GM18520 (cell line): ENCODE data around the gene DPEP1.

Experiments
- ATAC-seq: cut with Tn5 transposase; IDR thresholded peaks from one replicate; pipeline ENCODE4 v1.9.1; 2021; ENCODE audit not compliant: unreplicated experiment

Gene DPEP1

GRCh38 chr16:89678258-89678657 lies 64.8 kb downstream of the DPEP1 start:
- ATAC-seq = no peak

DNA sequence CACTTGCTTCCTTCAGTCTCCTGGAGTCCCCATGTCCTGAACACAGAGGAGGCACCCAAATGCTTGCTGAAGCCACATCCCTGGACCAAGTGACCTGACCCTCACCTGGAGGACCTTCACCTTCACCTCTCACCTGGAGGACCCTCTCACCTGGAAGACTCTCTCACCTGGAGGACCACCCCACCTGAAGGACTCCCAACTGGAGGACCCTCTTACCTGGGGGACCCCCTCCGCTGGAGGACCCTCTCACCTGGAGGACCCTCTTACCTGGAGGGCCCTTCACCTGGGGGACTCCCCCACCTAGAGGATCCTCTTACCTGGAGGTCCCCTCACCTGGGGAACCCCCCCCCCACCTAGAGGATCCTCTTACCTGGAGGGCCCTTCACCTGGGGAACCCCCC lies 72.5 kb downstream of the DPEP1 start:
- no peak for ATAC-seq

DNA sequence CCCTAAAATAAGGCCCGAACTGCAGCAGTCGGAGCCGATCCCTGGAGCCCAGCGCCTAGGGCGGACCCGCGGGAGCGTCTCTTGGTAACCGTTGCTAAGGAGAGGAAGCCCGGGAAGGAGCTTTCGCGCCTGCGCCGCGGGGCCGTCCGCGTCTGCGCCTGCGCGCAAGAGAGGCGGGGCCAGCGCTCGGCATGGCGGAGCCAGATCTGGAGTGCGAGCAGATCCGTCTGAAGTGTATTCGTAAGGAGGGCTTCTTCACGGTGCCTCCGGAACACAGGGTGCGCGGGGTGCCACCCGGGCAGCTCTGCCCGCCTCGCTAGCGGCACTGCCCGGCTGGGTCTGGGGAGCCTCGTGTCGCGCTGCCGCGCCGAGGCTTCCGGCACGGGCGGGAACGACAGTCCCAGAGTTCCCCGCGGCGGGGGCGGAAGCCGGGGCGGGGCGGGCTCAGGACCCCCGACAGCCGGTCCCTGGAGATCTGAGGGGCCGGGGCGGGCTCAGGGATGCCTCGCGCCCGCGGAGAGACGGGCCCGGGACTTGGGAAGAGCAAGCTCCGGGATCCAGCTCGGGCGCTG lies 73.2 kb downstream of the DPEP1 start, which contains the start of gene CDK10:
TSS of gene CDK10 (plus strand) at position 170 of the 572 bp plus-strand sequence. CDS start at position 192, 22 bp downstream.
- ATAC-seq = peak; percentile 80

- peak; percentile 14 for ATAC-seq
Observed at GRCh38 chr16:89687092-89687940, 73.9 kb downstream of the DPEP1 start.
